Left ventricle myocardium superior (tissue), 1 donor: ENCODE data around the gene ATN1. TPM values are rescaled to one million over a fixed set of nuclear protein-coding genes. Genes with fewer than 3 reads are reported as not detected.
"Not testable (repeated sequence)": the region's sequence is repeated elsewhere in the genome, so short reads cannot be mapped to it uniquely, and the experiment has no call there.

Experiments
- ATAC-seq: fragments of 200-7000 bp; cut with Tn5 transposase; one replicate; pipeline ENCODE4 v1.9.1; 2020; ENCODE audit warnings: mild to moderate bottlenecking, moderate library complexity
- DNase-seq: peaks from one replicate; pipeline ENCODE4 v3.0.0-alpha.2; 2020
- intact Hi-C: fragments of 100-400 bp; cut with micrococcal nuclease; formaldehyde crosslinking; loops from one replicate; pipeline ENCODE4 v1.11.0; 2022
- long read RNA-seq: library from polyadenylated mRNA; unstranded; transcript quantifications from one replicate; pipeline ENCODE4 v2.0.0, GENCODE V29; 2021
- total RNA-seq: library from RNA; stranded (reverse); fragmentation: NEBNext Ultra II Directional; extraction: Animal tissue kit (Norgen Biotek cat#: 25700); gene quantifications from one replicate; pipeline ENCODE4 v1.2.1, GENCODE V29; 2021
- donor health status: DM: no; HTN: yes; CAD: no; lungs with severe emphysema.

The ATN1 gene, protein sequence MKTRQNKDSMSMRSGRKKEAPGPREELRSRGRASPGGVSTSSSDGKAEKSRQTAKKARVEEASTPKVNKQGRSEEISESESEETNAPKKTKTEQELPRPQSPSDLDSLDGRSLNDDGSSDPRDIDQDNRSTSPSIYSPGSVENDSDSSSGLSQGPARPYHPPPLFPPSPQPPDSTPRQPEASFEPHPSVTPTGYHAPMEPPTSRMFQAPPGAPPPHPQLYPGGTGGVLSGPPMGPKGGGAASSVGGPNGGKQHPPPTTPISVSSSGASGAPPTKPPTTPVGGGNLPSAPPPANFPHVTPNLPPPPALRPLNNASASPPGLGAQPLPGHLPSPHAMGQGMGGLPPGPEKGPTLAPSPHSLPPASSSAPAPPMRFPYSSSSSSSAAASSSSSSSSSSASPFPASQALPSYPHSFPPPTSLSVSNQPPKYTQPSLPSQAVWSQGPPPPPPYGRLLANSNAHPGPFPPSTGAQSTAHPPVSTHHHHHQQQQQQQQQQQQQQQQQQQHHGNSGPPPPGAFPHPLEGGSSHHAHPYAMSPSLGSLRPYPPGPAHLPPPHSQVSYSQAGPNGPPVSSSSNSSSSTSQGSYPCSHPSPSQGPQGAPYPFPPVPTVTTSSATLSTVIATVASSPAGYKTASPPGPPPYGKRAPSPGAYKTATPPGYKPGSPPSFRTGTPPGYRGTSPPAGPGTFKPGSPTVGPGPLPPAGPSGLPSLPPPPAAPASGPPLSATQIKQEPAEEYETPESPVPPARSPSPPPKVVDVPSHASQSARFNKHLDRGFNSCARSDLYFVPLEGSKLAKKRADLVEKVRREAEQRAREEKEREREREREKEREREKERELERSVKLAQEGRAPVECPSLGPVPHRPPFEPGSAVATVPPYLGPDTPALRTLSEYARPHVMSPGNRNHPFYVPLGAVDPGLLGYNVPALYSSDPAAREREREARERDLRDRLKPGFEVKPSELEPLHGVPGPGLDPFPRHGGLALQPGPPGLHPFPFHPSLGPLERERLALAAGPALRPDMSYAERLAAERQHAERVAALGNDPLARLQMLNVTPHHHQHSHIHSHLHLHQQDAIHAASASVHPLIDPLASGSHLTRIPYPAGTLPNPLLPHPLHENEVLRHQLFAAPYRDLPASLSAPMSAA (N-terminal part only)
- 83.1 TPM for total RNA-seq
- long read RNA-seq, partial matches to known transcripts, result 20 of 24 reads
- long read RNA-seq, other reads (novel, unspliced or antisense), result 4 of 24 reads

DNA sequence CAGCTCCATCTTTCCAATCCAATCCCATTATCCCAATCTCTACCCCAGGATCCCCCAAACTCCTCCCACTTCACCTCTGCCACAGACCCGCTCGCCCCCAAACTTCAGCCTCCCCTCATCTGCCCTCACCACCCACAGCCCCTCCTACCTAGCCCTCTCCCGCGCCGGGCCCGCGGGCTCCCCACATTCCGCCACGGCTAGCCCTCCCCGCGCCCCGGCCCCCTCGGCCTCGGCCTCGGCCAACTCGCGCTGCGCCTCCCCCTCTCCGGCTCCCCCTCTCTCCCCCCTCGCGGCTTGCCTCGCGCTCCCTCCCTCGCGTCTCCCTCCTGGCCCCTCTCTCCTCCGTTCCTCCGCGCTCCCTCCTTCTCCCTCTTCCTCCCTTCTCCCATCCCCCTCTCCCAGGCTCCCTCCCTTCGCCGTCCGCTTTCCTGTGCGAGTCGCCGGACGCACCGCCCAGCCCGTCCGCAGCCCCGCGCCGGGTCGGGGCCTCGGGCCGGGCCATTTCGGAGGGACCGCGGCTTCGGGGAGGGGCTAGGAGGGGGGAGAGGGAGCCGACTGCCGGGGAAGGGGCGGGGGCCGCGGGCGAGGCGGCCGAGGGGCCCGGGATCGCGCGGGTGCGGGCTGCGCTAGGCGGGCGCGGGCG is at the start of gene ATN1:
ATN1 (plus strand) TSS at position 581 of the 643 bp plus-strand sequence. CDS start 6,043 bp downstream, outside the sequence.
- DNase-seq, result peak; percentile 87
- peak; percentile 66 for ATAC-seq
- intact Hi-C loops, result no loop called here

DNA sequence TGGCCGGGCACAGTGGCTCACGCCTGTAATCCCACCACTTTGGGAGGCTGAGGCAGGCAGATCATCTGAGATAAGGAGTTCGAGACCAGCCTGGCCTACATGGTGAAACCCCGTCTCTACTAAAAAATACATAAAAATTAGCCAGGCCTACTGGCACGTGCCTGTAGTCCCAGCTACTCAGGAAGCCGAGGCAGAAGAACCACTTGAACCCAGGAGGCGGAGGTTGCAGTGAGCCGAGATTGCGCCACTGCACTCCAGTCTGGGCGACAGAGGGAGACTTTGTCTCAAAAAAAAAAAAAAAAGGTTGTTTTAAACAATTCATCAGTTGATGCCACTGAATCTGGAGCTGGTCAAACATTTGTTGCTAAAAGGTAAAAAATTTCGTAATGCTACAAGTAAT is 47.9 kb upstream of the ATN1 start:
- DNase-seq, intact Hi-C loops, ATAC-seq: not testable (repeated sequence)

DNA sequence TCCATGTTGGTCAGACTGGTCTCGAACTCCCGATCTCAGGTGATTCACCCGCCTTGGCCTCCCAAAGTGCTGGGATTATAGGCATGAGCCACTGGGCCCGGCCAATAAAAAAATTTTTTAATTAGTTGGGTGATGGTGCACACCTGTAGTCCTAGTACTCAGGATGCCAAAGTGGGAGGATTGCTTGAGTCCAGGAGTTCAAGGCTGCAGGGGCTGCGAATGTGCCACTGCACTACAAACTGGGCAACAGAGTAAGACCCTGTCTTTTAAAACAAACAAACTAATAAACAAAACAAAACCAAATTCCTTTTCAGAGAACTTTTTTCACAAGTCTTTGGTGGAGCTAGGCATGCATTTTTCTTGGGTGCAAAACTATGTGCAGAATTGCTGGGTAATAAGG is 44.5 kb upstream of the ATN1 start:
- intact Hi-C loops, result no loop called here
- no peak for ATAC-seq

DNA sequence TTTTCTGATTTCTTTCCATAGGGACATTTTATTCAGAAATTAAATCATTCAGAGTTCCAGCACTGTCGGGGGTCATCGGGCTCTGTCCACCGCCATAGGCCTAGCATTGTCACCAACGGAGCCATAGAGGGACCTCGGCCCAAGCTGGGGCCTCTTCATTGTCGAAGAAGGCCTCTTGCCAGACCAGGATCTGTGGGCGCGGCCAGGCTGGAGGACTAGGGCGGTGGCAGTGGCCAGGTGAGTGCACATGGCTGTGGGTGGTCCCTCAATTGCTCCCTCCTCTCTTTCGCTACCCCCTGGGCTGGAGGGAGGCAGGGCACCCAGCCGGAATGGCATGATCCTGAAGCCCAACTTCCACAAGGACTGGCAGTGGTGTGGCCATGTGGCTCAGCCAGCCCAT is 44.1 kb upstream of the ATN1 start:
- no peak for ATAC-seq
- intact Hi-C loops, result no loop called here
- no peak for DNase-seq

More for the DNA sequence above, 44.5 kb upstream of the ATN1 start:
- DNase-seq, result no peak

DNA sequence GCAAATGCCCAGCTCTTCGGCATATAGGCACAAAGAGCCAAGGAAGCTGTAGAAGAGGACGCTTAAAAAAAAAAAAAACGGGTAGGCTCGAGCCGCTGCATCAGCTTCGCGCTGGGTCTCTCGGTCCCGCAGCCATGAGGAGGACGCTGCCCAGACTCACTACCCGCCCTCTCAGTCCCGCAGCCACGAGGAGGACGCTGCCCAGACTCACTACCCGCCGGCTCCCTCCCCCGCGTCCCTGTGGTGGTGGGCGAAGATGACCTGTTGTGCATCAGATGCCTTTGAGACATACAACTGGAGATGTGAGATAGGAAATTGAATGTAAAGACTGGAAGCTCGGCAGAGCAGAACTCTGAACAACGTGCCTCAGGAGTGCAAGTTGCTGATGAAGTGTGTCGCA is 43.2 kb upstream of the ATN1 start:
- DNase-seq, result no peak
- no peak for ATAC-seq
- intact Hi-C loops, result no loop called here

DNA sequence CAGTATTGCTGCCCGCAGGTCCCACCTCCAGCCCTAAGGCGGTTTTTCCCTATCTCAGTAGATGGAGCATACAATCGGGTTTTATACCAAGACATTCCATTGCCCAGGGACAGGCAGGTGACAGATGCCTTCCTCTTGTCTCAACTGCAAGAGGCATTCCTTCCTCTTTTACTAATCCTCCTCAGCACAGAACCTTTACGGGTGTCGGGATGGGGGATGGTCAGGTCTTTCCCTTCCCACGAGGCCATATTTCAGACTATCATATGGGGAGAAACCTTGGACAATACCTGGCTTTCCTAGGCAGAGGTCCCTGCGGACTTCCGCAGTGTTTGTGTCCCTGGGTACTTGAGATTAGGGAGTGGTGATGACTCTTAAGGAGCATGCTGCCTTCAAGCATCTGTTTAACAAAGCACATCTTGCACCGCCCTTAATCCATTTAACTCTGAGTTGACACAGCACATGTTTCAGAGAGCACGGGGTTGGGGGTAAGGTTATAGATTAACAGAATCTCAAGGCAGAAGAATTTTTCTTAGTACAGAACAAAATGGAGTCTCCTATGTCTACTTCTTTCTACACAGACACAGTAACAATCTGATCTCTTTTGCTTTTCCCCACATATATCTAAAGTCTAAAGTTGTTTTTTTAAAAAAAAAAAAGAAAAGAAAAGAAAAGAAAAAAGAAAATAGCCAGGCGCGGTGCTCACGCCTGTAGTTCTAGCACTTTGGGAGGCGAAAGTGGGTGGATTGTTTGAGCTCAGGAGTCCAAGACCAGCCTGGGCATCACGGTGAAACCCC is 41.4 kb upstream of the ATN1 start:
- ATAC-seq, DNase-seq, intact Hi-C loops: not testable (repeated sequence)

DNA sequence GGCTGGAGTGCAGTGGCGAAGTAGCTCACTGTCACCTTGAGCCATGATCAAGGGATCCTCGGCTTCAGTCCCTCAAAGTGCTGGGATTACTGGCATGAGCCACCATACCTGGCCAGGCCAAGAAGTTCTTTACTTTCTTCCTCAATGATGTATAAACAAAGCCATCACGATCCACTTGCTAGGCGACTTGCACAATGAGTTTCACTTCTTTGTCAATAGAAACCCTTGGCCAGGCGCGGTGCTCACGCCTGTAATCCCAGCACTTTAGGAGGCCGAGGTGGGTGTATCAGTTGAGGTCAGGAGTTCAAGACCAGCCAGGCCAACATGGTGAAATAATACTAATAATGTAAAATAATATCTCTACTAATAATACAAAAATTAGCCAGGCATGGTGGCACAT is 40.3 kb upstream of the ATN1 start:
- intact Hi-C loops, result no loop called here
- ATAC-seq (no peak), DNase-seq (no peak)

DNA sequence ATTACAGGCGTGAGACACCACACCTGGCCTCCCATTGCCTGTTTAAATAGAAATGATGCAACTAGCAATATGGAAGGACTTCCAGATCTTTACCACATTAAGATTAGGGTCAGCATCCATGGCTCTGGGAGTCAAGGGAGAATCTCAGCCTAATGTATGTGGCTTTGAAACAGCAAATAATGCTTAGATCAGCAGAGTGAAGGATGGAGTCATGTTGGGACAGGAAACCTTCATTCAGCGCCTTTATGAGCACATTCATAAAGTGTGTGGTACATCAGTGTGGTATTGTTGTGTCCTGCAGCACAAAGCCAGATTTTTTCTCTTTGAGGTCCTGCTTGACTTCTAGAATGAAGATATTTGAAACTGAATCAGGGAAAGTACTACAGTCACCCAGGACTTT is 39.4 kb upstream of the ATN1 start:
- DNase-seq (no peak), ATAC-seq (no peak)
- intact Hi-C loops, result no loop called here

DNA sequence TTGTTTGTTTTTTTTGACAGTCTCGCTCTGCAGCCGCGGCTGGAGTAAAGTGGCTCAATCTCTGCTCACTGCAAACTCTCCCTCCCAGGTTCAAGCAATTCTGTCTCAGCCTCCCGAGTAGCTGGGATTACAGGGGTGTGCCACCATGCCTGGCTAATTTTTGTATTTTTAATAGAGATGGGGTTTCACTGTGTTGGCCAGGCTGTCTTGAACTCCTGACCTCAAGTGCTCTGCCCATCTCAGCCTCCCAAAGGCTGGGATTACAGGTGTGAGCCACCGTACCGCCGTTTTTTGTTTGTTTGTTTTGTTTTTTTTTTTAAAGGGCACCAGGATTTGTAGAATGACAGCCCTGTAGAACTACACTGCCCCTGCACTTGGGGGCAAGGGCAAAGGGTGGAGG is 39.0 kb upstream of the ATN1 start:
- DNase-seq, ATAC-seq, intact Hi-C loops: not testable (repeated sequence)

DNA sequence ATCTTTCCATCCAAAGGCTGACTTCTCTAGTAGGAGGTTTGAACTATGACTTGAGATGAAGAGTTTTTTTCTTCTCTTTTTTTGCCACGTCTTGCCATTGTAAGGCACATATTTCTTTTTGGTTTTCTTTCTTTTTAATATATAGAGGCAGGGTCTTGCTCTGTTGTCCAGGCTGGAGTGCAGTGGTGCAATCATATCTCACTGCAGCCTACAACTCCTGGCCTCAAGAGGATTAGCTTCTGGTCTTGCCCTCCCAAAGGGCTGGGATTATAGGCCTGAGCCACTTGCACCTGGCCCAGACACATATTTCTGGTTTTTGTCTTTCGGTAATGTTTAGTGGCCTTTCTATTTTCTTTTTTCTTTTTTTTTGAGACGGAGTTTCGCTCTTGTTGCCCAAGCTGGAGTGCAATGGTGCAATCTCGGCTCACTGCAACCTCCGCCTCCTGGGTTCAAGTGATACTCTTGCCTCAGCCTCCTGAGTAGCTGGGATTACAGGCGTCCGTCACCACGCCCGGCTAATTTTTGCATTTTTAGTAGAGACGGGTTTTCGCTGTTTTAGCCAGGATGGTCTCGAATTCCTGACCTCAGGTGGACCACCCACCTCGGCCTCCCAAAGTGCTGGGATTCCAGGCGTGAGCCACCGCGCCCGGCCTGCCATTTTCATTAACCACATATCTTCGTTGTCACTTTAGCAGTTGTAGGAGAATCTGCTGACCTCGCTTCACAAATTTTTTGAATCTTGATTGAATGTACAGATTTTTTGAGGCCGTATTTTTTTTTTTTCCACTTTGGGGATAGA is 37.8 kb upstream of the ATN1 start:
- ATAC-seq, intact Hi-C loops, DNase-seq: not testable (repeated sequence)

DNA sequence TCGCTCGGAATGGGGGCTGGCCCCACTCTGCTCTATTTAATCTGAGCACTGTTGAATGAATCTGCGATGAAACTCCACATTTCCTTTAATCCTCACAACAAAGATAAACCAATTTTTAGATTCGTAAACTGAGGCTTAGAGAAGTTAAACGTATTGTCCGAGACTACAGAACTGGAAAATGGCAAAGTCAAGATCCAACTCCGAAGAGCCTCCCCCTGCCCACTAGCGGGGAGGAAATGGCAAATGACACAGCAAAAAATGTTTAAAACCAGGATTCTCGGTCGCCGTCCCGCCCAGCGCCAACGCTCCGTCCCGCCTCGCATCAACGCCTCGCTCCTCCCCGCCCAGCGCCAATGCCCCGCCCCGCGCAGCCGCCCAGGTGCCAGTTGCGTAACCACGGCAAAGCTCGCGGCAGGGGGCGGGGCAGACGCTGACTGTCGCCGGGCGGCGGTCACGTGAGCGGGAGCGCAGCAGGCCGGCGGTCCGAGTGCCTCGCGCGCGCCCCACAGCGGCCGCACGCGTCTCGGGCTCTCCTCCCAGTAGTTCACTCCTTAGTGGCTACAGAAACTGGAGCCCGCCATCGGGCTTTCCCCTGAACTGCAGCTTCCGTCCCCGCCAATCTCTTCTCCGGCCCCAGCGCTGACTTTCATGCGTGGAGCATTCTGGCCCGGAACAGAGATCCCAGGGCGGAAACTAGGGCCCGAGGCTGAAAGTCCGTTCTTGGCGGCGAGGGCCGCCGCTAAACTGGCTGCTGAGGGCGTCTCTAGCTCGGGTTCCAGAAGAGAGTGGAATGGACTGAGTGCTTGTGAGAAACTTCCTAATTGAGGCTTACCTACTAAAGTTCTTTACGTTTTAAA is 36.7 kb upstream of the ATN1 start:
- intact Hi-C loops, result no loop called here
- DNase-seq (peak; percentile 100), ATAC-seq (peak; percentile 98)

DNA sequence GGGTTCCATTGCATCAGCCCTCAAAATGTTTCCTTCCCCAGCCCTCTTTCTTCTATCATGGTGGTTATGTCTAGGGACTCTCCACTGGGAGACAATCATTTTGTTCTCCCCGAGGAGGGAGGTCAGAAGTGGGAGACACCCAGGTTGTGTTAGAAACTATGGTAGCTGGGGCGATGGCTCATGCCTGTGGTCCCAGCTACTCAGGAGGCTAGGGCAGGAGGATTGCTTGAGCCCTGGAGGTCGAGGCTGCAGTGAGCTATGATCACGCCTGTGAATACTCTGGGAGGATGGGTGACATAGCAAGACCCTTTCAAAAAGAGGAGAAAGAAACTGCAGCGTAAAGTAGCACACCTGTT is 36.1 kb upstream of the ATN1 start:
- intact Hi-C loops, result no loop called here
- DNase-seq, result no peak

DNA sequence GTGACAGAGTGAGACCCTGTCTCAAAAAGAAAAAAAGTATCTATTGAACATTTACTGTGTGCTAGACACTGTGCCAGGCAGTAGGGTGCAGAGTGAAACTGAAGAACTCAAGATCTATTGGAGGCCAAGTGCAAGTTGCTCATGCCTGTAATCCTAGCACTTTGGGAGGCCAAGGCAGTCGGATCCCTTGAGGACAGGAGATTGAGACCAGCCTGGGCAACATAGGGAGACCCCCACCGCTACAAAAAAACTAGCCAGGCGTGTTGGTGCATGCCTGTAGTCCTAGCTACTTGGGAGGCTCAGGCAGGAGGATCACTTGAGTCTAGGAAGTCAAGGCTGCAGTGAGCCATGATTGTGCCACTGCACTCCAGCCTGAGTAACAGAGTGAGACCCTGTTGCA is 35.1 kb upstream of the ATN1 start:
- DNase-seq, result not testable (repeated sequence)

More for the DNA sequence above, 36.1 kb upstream of the ATN1 start:
- peak; percentile 2 for ATAC-seq

DNA sequence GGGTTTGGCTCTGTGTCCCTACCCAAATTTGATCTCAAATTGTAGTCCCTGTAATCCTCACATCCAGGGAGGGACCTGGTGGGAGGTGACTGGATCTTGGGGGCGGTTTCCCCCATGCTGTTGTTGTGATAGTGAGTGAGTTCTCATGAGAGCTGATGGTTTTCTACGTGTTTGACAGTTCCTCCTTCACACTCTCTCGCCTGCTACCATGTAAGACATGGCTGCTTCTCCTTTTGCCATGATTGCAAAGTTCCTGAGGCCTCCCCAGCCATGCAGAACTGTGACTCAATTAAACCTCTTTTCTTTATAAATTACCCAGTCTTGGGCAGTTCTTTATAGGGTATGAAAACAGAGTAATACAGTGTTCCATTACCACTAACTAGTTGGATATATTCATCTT is 33.4 kb upstream of the ATN1 start:
- intact Hi-C loops, result no loop called here
- DNase-seq (no peak), ATAC-seq (no peak)

More for the DNA sequence above, 35.1 kb upstream of the ATN1 start:
- ATAC-seq, intact Hi-C loops: not testable (repeated sequence)

DNA sequence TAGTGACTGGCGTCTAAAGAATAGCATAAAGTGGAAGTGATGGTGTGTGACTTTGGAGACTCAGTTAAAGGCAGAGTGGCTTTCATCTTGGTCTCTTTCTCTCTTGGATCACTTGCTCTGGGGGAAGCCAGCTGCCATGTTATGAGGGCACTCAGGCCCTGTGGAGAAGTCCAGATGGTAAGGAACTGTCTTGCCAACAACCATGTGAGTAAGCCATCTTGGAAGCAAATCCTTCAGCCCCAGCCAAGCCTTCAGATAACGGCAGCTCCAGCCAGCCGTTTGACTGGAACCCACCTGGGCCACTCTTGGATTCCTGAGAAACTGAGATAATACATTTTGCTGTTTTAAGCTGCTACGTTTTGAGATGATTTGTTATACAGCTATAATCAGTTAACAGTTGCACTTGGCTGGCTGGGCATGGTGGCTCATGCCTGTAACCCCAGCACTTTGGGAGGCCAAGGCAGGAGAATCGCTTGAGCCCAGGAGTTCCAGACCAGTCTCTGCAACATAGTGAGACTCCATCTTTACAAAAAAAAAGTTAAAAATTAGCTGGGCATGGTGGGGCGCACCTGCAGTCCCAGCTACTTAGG is 30.8 kb upstream of the ATN1 start:
- no peak for DNase-seq
- ATAC-seq, result no peak
- intact Hi-C loops, result no loop called here

DNA sequence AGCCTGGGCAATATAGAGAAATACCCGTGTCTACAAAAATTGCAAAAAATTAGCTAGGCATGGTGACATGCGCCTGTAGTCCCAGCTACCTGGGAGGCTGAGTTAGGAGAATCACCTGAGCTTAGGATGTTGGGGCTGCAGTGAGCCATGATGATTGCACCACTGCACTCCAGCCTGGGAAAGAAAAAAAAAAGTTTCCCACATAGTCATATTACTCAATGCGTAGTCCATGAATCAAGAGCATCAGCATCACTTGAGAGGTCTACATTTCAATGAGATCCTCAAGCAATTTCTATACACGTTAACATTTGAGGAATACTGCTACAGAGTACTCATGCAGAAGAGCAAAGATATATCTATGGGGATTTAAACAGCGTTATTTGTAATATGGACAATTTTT is 28.3 kb upstream of the ATN1 start:
- intact Hi-C loops, result no loop called here
- no peak for ATAC-seq
- DNase-seq, result no peak
